ENCODE measurements around the gene MRPL57. TPM values are rescaled to one million over a fixed set of nuclear protein-coding genes. Genes with fewer than 3 reads are reported as not detected.
"Not testable (repeated sequence)": the region's sequence is repeated elsewhere in the genome, so short reads cannot be mapped to it uniquely, and the experiment has no call there.

Gene MRPL57
- total RNA-seq, 2 donors from 2014 or later = 51.5 to 89.6 TPM

DNA sequence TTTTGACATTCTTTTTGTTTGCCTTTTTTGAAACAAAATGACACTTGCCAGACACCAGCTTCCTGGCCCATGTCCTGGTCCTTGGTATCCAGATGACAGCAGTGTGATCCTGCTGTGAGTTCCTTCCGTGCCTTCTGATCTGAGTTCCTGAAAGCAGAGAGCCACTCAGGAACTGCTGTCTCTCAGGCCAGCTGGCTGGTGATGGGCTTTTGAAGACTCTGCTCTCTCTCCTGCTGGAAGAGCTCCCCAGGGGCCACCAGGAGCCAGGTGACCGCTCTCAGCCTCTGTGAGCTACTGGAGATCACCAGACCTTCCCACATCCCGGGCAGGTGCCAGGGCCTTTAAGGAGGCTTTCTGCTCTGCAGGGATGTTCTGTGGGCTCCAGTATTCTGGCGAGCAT, 21.9 kb downstream of the MRPL57 start:
- intact Hi-C loops (cut with DNase I); H3K36me3 ChIP-seq; H3K27ac ChIP-seq; H3K9me3 ChIP-seq; DNase-seq (ENCODE audit: low spot score); H3K4me1 ChIP-seq (replicated peaks); H3K27me3 ChIP-seq (replicated peaks; ENCODE audit: insufficient read depth); H3K4me3 ChIP-seq: not testable (repeated sequence)
- 84% methylated on average over 4 of the region's 4 CpGs for WGBS

DNA sequence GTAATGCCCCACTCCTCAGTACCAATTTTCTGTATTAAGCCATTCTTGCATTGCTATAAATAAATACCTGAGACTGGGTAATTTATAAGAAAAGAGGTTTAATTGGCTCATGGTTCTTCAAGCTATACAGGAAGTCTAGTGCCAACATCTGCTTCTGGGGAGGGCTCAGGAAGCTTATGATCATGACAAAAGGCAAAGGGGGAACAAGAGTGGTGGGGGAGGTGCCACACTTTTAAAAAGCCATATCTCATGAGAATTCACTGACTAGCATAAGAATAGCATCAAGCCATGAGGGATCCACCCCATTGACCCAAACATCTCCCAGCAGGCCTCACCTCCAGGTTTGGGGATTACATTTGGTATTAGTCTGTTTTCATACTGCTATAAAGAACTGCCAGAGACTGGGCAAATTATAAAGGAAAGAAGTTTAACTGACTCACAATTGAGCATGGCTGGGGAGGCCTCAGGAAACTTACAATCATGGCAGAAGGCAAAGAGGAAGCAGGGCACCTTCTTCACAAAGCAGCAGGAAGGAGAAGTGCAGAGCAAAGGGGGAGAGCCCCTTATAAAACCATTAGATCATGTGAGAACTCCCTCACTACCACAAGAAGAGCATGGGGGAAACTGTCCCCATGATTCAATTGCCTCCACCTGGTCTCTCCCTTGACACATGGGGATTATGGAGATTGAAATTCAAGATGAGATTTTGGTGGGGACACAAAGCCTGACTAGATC, 25.2 kb downstream of the MRPL57 start:
- H3K4me1 ChIP-seq (replicated peaks); intact Hi-C loops (cut with DNase I): not testable (repeated sequence)

DNA sequence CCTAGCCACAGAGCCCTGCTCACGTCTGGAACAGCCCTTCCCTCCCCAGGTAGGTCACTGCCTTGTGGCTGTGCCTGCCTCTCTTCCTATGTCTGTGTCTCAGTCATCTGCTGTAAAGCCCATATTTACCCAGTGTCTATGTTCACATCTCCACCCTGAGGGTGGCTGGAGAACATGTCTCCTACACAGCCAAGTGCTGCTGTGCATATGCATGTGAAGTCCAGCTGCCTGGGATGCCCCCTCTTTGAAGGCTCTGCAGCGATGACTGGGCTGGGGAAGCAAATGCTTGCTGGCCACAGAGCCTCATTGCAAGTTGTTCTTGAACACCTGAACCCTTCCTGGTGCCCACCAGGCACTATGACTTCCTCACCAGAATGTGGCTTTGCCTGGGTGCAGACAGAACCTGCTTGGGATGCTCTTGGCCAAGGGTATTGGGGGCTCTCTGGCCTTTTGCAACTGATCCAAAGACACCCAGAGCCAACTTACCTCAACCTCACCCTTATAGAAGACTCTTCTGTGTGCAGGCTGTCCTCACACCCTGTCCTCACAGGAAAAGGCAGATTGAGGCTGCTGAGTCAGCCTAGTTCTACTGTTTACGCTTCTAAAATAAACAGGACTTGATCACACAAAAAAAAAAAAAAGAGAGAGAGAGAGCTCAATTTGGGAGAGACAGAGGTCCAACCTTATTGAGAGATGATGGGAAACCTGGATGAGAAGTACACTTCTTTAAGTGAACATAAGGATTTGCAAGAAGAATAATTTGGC, 26.5 kb downstream of the MRPL57 start:
- no peak overlapping the region for H3K4me3 ChIP-seq
- intact Hi-C loops (cut with DNase I) = no loop called here
- H3K36me3 ChIP-seq = no peaks in the 10 kb centered on the region

More for the DNA sequence above, 25.2 kb downstream of the MRPL57 start:
- H3K27me3 ChIP-seq (replicated peaks; ENCODE audit: insufficient read depth); H3K4me3 ChIP-seq; H3K9me3 ChIP-seq; DNase-seq (ENCODE audit: low spot score); H3K36me3 ChIP-seq; H3K27ac ChIP-seq: not testable (repeated sequence)

DNA sequence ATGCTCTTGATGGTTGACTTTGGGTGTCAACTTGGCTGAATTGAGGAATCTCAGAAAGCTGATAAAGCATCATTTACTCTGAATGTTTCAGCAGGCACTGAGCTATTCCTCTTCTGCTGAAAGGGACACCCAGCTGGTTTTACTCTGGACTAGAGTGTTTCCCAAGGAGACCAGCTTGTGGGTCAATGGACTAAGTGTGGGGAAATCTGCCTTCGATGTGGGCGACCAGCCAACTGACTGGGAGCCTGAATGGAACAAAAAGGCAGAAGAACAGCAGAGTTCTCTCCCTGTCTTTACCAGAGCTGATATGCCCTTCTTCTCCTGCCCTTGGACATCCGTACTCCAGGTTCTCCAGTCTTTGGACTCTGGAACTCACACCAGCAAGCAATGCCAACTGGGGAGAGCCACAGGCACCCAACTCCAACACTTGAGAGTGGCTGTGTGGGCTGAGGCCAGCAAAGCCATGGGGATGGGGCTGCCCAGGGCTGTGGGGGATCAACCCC, 32.2 kb downstream of the MRPL57 start:
- no peak for DNase-seq (ENCODE audit: low spot score)
- Histone ChIP-seq H3K4me1 (replicated peaks) (no peaks in the 10 kb centered on the region), H3K36me3 (no peaks in the 10 kb centered on the region), H3K4me3 (no peak overlapping the region), H3K9me3 (no peaks in the 10 kb centered on the region), H3K27me3 (replicated peaks; ENCODE audit: insufficient read depth) (no peaks in the 10 kb centered on the region), H3K27ac (no peak overlapping the region)
- TF ChIP-seq, protein P1, sequence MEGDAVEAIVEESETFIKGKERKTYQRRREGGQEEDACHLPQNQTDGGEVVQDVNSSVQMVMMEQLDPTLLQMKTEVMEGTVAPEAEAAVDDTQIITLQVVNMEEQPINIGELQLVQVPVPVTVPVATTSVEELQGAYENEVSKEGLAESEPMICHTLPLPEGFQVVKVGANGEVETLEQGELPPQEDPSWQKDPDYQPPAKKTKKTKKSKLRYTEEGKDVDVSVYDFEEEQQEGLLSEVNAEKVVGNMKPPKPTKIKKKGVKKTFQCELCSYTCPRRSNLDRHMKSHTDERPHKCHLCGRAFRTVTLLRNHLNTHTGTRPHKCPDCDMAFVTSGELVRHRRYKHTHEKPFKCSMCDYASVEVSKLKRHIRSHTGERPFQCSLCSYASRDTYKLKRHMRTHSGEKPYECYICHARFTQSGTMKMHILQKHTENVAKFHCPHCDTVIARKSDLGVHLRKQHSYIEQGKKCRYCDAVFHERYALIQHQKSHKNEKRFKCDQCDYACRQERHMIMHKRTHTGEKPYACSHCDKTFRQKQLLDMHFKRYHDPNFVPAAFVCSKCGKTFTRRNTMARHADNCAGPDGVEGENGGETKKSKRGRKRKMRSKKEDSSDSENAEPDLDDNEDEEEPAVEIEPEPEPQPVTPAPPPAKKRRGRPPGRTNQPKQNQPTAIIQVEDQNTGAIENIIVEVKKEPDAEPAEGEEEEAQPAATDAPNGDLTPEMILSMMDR (IDR thresholded peaks at IDR 0.05) = no peak
- TF ChIP-seq POLR2AphosphoS5 (IDR thresholded peaks at IDR 0.05) (no peak), POLR2A (IDR thresholded peaks at IDR 0.05) (no peak)
- WGBS = 89% methylated on average over 3 of the region's 3 CpGs
- intact Hi-C loops (cut with DNase I) = no loop called here

More for the DNA sequence above, 26.5 kb downstream of the MRPL57 start:
- Histone ChIP-seq H3K27me3 (replicated peaks; ENCODE audit: insufficient read depth) (no peaks in the 10 kb centered on the region), H3K27ac (no peak overlapping the region), H3K9me3 (no peaks in the 10 kb centered on the region), H3K4me1 (replicated peaks) (peaks cover 3% of the 10 kb centered on the region)
- TF ChIP-seq, protein P1 (IDR thresholded peaks at IDR 0.05) = no peak
- TF ChIP-seq POLR2A (IDR thresholded peaks at IDR 0.05) (no peak), POLR2AphosphoS5 (IDR thresholded peaks at IDR 0.05) (no peak)
- 54% methylated on average over 3 of the region's 3 CpGs for WGBS
- peak; percentile 27 for DNase-seq (ENCODE audit: low spot score)

DNA sequence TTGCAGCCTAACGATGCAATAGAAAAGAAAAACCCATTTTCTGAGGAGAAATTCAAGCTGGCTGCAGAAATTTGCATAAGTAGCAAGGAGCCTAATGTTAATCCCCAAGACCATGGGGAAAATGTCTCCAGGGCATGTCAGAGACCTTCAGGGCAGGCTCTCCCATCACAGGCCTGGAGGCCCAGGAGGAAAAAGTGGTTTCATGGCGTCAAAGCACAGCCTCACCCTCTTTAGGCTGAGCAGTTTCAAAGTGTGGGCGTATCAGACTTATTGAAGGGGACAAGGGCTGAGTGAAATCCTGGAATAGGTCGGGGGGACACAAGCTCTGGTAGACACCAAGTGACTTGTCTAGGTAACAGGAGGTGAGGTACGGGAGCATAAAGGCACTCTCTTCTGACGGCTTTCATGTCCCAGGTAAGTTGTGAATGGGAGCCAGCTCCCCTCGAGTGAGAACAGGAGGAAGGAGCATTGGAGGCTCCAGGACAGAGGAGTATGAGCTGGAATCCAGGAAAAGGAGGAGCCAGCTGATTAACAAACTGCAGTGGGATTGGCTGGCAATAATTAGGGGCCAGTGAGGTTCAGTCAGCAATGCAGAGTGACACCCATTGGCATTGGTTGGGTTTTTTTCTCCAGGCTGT, 35.8 kb downstream of the MRPL57 start:
- H3K4me1 ChIP-seq (replicated peaks) = no peaks in the 10 kb centered on the region
- H3K4me3 ChIP-seq = no peak overlapping the region
- H3K27ac ChIP-seq = no peak overlapping the region
- no peak for DNase-seq (ENCODE audit: low spot score)
- 94% methylated on average over 7 of the region's 7 CpGs for WGBS
- intact Hi-C loops (cut with DNase I) = no loop called here
- TF ChIP-seq POLR2A (IDR thresholded peaks at IDR 0.05) (no peak), POLR2AphosphoS5 (IDR thresholded peaks at IDR 0.05) (no peak)
- TF ChIP-seq, protein P1 (IDR thresholded peaks at IDR 0.05) = no peak
- no peaks in the 10 kb centered on the region for H3K36me3 ChIP-seq
- no peaks in the 10 kb centered on the region for H3K27me3 ChIP-seq (replicated peaks; ENCODE audit: insufficient read depth)
- no peaks in the 10 kb centered on the region for H3K9me3 ChIP-seq

DNA sequence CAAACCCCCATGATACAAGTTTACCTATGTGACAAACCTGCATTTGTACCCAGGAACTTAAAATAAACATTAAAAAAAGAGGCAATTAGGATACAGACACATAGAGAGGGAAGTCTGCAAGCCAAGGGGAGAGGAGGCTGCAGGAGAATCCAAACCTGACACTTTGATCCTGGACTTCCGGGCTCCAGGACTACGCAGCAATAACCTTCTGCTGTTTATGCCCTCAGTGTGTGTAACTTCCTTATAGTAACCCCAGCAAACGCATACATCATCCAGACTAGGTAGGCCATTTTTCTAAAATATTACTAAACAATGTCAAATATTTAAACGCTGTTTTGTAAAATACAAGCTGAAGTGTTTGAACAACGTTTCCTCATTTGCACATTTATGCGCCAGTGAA, 39.0 kb downstream of the MRPL57 start:
- 87% methylated on average over 6 of the region's 6 CpGs for WGBS
- H3K27ac ChIP-seq = not testable (repeated sequence)

More for the DNA sequence above, 39.0 kb downstream of the MRPL57 start:
- H3K27me3 ChIP-seq (replicated peaks; ENCODE audit: insufficient read depth); H3K4me1 ChIP-seq (replicated peaks); H3K36me3 ChIP-seq; DNase-seq (ENCODE audit: low spot score); H3K4me3 ChIP-seq; intact Hi-C loops (cut with DNase I); H3K9me3 ChIP-seq: not testable (repeated sequence)

Data from prostate gland (tissue), 2 donors.